Fibroblast of skin of right quadriceps (primary cell): ENCODE results near the gene SCGB1A1.
A peak's percentile ranks its signal among the peaks of the same experiment; 100 is the strongest.

Experiments used
- DNase-seq: peaks from one replicate; pipeline ENCODE4 v3.0.0-alpha.2; 2013

Gene SCGB1A1

DNA sequence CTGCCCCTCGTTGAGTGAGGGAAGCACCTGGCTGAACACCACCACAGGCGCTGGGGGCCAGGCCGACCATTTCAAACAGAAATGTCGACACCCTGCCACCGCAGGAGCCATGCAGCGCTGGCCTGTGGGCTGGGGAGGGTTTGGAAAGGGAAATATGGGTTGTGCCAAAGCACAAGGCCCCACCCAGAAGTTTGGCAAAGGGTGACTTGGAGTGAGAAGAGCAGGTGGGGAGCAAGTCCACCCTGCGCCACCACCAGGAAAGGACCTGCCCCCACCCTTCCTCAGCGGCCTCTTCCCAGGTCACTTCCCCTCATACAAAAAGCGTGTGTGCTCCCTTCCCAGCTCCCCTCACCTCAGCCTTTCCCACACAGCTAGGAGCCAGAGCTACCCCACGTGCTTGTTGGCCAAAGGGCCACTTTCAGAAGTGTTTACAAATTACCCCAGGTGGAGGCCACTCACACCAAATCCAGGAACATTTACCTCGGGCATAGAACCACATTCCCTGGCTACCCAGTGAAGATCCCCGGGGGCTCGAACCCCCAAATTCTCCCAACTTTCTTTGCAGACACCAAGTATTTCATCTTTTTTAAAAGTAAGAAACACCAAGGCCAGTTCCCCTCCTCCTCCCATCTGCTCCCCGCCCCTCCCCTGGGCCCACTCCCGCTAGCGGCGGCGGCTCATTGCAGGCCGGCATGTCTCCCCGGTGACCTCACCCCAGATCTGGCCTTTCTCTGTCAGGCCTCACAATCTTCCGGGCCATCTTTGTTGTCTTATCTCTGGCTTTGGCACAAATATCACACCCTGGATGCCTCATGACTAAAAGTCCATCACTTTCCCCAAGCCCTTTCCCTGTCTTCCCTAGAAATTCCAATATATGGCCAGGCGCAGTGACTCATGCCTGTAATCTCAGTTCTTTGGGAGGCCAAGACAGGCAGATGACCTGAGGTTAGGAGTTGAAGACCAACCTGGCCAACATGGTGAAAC, 20.5 kb upstream of the SCGB1A1 start:
- peak; percentile 51 for DNase-seq

DNA sequence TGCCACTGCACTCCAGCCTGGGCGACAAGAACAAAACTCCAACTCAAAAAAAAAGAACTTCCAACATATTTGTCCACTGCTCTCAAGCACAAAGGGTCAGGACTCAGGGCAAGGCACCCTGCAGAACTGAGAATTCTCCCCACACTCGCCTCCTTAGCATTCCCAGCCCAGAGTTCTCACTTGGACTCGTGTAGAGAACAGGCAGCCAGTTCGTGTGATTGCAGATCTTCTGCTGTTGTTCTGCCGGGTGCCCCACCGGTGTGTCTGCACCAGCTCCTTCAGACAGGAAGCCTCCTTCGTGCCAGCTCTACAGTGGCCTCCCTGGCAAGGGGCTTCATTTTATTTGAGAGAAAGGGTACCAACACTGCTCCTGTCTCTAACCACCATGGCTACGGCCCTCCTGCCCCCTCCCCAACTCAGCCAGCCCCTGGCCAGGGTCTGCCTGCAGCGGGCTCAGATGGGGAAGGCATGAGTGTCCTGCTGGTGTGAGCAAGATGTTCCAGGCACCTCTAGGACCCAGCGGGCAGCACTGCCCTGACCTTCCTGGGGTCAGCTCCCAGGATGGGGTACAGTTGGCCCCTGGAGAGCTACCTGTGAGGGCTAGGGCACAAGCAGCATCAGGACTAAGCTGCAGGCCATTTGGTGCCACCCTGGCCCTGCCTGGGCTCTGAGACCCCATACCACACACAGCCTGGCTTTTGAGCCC, 19.5 kb upstream of the SCGB1A1 start:
- DNase-seq: no peak

DNA sequence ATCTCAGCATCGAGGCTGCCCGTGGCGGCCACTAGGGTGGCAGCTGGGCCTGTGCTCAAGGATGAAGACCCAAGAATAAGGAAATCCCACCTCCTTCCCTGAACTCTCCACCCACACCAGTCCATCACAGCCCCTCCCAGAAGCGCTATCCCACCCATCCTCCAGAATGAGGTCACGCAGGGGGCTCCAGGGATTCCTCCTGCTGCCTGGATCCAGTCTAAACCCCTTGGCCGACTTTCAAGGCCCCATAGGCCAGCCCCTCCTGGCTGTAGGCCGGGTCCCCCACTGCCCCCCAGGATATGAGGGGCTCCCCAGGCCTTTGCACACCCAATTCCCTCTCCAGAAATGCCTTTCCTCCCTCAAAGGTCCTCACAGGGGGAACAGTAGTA, 19.0 kb upstream of the SCGB1A1 start:
- no peak for DNase-seq

DNA sequence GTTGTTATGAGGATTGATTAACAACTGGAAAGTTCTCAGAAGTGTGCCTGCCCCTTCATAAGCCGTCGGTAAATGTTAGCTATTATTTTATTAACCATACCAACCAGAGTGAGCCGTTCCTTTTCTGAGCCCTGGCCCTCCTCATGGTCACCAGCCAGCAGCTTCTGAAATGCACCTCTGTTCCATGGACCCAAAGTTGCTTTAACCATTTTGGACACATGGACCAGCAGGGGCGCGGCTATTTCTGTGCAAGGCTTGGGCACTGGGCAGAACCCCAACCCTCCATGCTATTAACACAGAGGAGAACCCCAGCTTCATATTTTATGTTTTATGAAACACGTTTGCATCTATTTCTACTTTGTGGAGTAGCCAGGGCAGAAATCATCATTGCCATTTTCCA, 18.6 kb upstream of the SCGB1A1 start:
- DNase-seq: no peak

DNA sequence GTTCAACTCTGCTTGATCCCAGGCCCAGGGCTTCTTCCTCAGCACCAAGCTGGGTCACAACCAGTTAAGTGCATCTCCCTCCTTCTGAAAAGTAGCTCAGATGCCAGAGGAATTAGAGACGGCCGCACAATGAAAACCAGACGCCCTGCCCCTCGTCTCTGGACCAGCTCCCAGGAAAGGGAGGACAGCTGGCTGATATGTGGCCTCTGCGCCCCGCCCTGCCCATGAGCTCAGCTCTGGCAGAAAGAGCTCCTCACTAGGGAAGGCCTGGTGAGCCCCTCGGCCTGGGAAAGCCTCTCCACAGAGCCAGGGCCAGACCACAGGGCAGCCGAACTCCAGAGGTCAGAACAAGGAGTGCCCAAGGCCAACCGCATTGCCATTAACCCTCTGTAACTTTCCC, 18.1 kb upstream of the SCGB1A1 start:
- DNase-seq: peak; percentile 81

DNA sequence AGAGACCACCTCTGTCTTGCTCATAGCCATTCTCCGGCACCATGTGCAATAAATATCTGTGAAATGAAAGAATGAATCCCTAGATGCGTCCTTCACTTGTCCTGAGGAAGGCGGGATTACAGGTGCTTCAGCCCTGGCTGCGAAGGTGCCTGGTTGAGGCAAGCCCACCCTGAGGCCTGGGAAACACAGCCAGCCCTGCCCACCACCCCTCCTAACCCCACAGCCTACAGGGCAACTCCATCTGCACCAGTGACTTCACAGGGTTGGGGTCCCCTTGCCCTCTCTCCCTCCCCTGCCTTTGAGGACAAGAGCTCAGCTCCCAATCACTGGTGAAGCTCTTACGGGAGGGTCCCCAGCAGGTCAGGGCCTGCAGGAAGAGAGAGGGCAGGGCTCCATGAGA, 17.5 kb upstream of the SCGB1A1 start:
- no peak for DNase-seq

DNA sequence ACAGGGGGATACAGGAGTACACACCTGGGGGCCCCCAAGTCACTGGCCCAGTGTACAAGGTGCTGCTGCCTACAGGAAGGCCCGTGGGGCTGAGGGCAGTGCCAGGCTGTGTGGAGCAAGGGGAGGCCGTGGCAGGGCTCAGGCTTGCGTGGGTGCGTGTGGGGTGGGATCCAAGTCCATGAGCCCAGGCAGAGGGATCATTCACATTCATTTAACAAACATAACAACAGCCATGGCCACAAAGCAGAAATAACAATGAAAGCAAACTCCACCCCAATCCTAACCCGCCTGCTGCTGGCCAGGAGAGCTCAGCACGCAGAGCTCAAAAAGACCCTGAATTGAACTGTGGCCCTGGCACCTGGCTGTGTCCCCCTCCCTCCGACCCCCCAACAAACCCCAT, 17.0 kb upstream of the SCGB1A1 start:
- no peak for DNase-seq

DNA sequence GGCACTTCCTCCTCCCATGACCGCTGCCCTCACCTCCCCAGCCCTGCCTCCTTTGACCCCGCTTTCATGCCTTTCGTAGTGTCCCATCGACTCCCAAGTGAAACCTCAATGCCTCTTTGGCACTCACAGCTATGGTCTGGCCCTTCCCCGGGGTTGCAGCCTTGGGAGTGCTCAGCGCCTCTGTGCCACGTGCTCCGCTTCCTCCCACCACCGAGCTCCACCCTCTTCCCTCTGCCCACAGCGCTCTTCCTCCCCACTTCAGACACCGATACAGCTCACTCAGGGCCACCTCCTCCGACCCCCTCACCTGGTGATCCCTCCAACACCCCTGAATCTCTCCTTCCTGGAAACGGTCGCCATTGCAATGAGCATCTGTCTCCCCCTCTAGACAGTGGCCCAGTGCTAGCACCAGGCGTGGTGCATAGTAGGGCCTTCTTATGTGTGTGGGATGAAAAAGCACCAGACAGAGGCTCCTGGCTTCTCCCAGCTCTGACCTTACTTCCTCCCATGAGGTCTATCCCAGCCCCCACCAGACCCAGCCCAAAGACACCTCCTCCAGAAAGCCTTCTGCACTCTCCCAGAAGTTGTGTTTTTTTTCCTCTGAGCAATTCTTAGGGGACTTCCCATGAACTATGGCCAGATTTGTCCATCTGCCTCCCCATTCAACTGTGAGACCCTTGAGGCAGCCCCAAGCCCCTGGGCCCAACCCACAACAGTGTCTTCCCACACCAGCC, 16.4 kb upstream of the SCGB1A1 start:
- DNase-seq: no peak

DNA sequence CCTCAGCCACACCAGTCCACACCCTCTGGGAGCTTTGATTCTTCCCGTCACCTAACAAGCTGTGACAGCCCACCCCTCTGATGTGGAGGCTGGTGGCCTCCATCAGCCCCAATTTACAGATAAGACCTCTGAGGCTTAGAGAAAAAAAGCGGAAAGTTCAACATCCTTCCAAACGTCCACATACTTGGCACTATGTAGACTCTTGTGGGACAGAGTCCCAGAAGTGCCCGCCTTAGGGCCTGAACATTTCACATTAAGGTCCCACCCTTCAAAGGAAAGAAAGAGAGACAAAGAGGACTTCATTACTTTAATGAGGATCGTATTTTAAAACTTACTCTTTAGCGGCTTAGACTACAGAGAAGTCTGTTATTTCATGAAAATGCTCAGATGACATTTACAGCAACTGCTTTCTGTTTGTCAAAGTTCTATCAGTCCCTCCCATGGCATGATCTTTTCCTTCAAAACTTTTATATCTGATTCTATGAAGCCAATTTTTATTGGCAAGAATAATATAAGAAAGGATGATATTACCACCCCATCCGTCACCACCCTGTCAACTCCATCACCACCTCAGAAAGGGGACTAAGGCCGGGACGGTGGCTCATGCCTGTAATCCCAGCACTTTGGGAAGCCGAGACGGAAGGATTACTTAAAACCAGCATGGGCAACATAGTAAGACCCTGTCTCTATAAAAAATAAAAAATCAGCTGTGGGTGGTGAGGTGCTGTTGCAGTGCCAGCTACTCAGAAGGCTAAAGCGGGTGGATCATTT, 15.7 kb upstream of the SCGB1A1 start:
- no peak for DNase-seq

DNA sequence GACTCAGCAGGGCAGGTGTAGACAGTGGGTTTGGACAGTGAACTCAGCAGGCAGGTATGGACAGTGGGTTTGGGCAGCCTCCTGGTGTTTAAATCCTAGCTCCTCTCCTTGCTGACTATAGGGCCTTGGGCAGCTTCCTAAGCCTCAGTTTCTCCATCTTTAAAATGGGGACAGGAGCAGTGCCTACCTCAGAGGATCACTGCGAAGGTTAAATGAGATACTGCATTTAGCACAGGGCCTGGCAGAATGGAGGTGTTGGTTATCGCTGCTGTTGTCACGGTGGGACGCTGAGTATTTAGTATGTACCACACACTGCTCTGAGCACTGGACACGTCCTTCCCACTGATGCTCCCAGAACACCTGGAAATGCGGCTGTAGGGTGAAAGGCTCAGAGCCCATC, 14.4 kb upstream of the SCGB1A1 start:
- no peak for DNase-seq

DNA sequence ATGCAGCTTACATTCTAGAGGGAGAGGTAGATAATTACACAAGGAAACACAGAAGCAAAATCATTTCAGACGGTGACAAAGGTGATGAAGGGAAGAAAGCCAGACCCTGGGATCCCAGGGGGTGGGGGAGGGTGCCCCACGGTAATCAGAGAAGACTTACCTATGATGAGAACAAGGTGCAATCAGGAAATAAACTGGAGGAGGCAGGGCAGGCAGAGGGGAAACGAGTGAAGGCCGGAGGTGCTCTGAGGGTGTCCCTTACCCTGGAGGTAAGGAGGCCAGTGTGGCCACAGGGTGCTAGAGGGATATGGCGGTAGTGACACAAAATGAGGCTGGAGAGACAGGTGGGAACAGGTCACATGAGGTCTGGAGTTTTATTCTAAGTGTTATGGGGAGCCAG, 13.9 kb upstream of the SCGB1A1 start:
- no peak for DNase-seq

DNA sequence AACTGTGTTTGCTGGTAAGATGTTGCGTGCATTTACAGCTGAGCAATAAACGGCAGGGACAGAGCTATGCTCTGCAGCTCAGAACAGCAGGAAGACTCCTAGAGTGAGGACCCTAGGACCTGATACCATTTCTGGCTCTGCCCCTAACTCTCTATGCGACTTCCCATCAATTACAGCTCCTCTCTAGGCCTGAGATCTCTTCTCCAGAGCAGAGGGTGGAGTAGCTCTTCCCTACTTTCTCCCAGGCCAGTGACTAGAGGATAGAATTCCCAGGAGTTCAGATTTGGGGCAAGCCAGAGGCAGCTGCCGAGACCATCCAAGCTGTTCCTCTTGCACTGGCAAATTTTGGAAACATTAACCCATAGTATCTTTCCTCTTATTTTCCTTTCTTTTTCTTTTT, 12.8 kb upstream of the SCGB1A1 start:
- DNase-seq: no peak

DNA sequence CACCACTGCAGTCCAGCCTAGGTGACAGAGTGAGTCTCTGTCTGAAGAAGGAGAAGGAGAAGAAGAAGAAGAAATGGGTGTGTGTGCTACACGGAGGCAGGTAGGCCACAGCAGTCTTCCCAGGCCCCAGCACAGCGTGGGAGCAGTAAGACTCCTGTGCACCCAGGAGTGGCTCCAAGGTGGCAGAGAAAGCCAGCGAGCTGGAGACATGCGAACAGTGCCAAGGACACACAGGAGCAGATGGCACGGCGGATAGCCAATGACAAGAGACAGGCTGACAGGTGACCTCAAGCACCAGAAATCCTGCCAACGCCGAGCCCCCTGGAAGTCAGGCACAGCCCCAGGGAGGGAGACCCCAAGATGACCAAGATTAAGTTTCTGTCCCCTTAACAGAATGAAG, 9.0 kb upstream of the SCGB1A1 start:
- no peak for DNase-seq

DNA sequence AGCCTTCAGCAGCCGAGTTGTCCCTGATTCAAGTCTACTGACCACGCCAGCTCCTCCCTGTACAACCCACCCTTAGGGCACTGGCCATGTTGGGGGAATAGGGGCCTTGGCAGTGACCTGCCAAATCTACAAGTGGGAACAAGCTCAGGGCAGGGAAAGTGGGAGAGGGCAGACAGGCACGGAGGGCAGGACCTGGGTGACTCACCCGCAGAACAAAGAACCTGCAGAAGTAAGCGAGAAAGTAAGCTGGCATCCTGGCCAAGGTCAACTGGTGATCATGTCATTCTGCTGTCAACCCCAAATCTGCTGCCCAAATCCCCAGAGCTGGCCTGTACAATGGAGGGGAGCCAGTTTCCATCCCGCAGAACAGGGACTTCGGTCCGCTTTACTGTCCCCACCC, 7.9 kb upstream of the SCGB1A1 start:
- DNase-seq: no peak

DNA sequence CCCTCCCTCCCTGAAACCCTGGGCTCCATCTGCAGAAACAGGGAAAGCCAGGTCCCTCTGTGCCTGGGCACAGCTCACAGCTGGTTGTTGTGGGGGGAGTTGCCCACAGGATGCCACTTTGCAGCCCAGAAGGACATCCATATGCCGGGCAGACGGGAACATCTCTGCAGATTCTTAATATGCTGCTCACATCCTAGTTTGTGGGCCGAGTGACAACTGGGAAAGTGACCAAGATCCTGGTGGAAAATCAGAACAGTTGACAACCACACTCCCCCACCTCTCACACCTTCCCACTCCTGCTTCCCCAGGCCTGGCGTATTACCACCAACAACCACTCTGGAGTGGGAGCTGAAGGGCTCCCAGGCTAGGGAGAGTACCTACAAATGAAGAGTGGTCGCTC, 7.3 kb upstream of the SCGB1A1 start:
- no peak for DNase-seq

DNA sequence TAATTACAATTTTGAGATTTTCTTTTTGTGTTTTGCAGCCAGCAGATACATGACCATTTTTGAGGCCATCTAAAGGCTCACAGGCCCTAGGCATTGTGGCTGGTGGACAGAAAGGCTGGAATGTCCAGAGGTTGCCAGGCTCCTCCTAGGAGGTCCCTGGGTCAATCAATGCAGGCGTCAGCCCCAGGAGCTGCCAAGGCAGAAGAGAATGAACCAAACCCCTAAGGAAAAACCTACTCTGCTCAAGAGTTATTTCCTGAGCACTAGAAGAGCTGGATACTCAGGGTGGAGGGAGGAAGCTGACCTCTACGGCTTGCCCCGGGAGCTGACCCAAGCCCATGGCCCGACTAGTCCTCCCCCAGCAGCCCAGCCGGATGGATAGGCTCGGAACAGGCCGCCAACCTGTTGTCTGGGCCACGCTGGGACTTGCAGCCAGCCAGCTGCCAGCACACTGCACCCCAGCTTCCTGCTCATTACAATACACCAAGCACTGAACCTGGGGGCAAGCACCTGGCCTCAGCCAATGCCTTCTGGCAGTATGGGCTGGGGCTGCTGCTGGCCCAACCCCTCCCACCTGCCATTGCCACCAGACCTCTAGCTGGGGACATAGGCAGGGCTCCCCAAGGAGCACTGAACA, 5.7 kb upstream of the SCGB1A1 start:
- no peak for DNase-seq

DNA sequence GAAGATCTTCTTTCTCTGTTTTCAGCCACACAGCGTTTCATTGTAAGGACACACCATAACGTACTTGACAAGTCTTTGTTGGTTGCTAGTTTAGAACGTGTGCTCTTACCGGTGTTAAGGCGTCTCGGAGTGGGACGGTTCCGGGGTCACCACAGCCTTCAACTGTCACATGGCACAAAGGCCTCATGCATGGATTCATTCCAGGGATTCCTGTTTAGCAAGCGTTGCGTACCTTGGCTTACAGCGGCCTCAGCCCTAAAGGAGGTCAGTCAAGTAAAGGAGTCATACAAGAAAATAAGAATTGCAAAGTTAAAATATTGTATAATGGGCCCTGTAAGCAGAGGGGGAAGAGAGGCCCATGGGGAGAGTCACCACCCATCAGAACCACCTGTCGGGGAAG, 2.2 kb upstream of the SCGB1A1 start:
- no peak for DNase-seq

DNA sequence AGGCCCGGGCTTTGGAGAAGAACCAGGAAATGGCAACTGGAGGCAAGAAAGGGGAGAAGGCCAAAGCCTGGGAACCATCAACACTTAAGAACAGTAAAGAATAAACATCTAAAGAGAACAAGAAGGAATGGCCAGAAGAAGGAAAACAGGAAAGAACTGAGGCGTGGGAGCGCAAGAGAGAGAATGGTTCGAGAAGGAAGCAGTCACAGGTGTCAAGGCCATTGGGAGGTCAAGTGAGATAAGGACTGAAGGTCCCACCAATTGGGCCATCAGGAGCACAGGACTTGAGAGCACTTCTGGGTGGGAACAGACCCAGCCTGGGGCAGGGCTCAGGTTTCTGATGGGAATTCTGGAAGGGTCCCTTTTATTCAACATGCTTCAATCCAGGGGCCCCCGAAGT, 697 bp upstream of the SCGB1A1 start:
- DNase-seq: no peak

DNA sequence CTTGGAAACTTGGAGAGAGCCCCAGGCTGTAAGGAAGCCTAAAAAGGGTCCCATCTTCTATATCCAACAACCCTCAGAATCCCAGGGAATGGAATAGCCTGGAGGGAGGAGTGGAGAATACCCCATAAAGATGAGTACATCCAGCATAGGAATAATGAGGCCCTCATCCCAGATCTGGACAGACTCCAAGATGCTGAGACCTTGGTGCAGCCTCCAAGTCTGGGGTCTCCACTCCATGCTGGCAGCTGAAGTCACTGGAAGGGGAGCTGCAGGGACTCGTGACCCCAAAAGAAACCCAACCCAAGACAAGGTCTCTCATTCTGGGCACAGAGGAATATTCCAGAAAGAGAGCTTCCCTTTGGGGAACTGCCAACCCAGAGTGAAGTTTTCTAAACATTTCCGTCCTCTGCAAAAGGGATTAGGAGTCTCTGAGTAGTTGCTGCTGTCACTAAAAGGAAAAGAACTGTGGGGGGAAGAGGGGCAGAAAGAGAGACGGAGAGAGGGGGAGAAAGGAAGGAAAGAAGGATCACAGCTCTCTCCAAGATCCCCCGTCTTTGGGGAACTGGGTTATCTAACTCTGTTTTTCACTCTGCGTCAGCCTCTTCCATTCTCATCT, 589 bp downstream of the SCGB1A1 start:
- DNase-seq: no peak

DNA sequence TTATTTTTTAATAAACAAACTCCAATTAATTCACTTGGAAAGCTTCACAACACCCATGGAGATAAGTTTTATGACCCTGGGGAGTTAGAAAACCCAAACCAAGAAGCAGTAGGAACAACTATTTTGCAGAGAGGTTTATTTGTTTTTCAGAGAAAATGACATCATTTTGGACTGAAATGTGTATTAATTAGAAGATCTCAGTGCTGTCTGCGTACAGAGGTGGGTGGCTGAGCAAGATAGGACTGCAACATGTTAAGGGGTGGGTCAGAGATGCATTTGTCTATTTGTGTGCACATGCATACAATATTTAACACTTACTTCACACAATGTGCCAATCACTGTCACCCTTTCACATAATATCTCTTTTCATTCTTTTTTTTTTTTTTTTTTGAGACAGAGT, 1.1 kb downstream of the SCGB1A1 start:
- no peak for DNase-seq

DNA sequence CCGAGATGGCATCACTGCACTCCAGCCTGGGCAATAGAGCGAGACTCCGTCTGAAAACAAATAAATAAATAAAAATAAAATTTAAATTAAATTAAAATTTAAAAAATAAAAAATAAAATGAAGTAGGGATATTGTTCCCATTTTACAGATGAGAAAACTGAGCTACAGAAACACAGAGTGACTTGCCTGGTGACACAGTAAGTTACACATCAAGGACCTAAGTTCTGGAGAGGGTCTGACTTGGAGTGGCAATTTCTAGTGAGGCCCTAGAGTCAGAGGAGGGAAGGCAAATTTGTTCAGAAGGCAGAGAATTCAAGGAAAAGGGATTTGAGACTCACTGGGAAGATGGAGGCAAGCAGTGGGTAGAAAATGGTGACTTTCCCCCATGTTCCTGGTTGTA, 2.0 kb downstream of the SCGB1A1 start:
- DNase-seq: no peak

DNA sequence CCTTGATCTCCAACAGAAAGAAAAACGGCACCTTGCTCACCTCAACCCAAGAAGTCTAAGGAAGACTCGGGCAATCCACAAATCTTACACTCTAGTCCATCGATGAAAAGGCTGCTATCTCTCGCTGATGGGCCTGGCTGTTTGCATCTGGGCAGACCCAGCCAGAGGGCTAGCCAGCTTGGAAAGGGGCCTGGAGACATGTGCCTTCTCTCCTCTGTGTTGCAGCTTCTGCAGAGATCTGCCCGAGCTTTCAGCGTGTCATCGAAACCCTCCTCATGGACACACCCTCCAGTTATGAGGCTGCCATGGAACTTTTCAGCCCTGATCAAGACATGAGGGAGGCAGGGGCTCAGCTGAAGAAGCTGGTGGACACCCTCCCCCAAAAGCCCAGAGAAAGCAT, 3.2 kb downstream of the SCGB1A1 start:
- no peak for DNase-seq
